GM12891 (cell line): ENCODE results near the gene TMEM185B.

Source experiments
- PAX5 ChIP-seq: IDR thresholded peaks from 2 replicates; pipeline ENCODE4 v1.6.1; 2011; ENCODE audit warnings: low read length, moderate library complexity, mild to moderate bottlenecking; ENCODE audit not compliant: insufficient read depth, severe bottlenecking
- POLR2A ChIP-seq: IDR thresholded peaks from 2 replicates; pipeline ENCODE4 v1.6.1; 2011; ENCODE audit warnings: low read depth, low read length, control low read depth

DNA sequence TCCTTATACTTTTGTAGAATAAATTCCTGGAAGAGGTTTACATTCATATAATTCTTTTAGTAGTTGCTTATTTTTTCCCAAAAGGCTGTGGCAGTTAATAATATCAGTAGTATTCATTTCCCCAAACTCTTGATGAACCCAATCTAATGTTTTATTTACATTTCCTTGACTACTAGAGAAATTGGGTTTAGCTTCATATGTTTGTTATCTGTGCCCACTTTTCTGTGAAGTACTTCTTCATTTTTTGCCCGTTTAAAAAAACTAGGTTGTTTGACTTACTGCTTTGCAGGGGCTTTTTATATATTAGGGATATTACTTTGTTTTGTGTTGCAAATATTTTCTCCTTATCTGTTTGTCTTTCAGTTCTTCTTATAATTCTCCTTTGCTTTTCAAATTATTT lies 46.6 kb upstream of the TMEM185B start:
- TF ChIP-seq POLR2A (no peak), PAX5 (no peak)
